Erythroblast (primary cell): ENCODE results near the gene FBXL19.

Experiments used
- DNase-seq, 2 experiments: peaks; one replicate each; lab custom pipeline; 2025; lab: John Stamatoyannopoulos, UW
- GATA1 ChIP-seq: IDR thresholded peaks from 2 replicates; pipeline ENCODE4 v1.6.1; 2011; ENCODE audit warnings: low read depth, mild to moderate bottlenecking, control low read depth, low read length, moderate library complexity
- POLR2A ChIP-seq: IDR thresholded peaks from 2 replicates; pipeline ENCODE4 v1.6.1; 2011; ENCODE audit warnings: mild to moderate bottlenecking, low read length

The FBXL19 gene, protein sequence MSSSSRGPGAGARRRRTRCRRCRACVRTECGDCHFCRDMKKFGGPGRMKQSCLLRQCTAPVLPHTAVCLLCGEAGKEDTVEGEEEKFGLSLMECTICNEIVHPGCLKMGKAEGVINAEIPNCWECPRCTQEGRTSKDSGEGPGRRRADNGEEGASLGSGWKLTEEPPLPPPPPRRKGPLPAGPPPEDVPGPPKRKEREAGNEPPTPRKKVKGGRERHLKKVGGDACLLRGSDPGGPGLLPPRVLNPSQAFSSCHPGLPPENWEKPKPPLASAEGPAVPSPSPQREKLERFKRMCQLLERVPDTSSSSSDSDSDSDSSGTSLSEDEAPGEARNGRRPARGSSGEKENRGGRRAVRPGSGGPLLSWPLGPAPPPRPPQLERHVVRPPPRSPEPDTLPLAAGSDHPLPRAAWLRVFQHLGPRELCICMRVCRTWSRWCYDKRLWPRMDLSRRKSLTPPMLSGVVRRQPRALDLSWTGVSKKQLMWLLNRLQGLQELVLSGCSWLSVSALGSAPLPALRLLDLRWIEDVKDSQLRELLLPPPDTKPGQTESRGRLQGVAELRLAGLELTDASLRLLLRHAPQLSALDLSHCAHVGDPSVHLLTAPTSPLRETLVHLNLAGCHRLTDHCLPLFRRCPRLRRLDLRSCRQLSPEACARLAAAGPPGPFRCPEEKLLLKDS

DNA sequence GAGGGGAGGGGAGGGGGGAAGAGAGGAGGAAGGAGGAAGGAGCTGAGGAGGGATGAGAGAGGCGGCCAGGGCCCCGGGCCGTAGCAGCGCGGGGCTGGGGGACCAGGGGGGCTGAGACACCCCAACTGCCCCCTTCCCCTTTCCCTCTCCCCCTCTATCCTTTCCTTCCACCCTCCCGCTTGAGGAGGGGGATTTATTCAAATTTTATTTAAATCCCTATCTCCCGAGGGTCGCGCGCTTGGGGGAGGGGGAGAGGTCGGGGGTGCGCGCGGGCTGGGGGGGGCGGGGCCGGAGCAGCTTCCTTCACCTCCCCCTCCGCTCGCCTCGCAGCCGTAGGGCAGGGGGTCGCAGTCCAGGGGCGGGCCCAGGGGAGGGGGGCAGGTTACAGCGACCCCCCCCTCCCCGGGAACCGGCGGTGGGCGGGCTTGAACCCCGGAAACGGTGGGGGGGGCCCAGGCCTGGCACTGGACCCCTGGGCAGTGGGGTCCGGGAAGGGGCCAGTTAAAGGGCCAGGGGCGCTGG, at the start of gene FBXL19:
Gene FBXL19 (plus strand): TSS at position 19 of the 522 bp plus-strand sequence. CDS start 2,183 bp downstream, outside the sequence.
- TF ChIP-seq GATA1: no peak
- TF ChIP-seq POLR2A: no peak
- DNase-seq: no peak

DNA sequence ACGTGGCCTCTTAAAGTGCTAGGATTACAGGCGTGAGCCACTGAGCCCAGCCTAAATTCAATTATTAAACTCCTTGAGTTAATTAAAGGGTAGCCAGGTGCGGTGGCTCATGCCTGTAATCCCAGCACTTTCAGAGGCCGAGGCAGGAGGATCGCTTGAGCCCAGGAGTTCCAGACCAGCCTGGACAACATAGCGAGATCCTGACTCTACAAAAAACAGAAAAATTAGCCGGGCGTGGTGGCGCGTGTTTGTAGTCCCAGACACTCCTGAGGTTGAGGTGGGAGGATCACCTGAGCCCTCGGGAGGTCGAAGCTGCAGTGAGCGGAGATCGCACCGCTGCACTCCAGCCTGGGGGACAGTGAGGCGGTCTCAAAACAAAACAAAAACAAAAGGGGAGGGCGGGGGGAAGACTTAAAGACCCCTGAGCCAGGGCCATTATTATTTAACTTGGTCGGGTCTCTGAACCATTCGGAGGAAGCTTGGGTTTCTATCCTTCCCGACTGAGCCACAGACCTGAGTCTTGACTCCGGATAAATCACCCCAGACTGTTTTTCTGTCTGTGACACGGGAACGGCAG, 49.0 kb upstream of the FBXL19 start:
- no peak for DNase-seq
- TF ChIP-seq POLR2A: no peak
- no peak for TF ChIP-seq GATA1

DNA sequence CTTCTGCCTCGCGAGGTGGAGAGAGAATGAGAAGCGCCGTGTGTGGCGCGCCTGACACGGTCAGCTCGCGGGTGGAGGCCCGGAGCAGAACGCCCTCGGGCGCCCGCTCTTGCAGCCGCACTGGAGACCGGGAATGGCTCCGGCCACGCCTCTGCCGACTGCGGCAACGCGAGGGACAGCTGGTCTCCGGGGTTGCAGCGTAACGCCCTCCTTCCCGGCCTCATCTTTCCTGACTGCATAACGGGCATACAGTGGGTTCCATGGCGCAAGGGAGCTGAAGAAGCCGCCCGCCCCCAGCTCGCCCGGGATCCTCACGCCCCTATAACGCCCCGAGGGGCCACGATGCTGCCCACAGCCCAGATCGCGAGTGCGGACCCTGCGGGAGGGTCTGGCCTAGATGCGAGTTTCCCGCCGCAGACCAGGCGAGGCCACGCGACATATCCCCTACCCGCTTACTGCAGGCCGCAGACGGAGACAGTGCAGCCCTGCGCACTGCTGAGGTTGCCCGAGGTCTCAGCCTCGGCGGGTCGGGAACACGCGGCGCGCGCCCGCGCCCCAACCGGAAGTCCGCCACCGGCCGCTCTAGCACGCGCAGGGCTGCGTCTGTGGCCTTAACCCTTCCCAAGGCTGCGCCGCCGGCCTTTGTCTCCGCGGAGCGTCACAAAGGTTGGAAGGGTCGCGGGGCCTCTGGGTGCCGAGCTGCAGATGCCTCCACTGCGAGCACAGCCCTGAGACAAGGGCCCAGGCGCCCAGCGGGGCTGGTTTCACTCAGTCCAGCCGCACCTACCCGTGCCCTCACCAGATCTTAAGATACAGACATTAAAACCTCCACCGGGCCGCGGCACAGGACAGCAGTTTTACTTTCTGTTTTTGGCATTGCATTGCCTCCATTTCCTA, 48.3 kb upstream of the FBXL19 start:
- TF ChIP-seq GATA1: no peak
- TF ChIP-seq POLR2A: peak; percentile 95
- peak; percentile 91 to 92 for DNase-seq

DNA sequence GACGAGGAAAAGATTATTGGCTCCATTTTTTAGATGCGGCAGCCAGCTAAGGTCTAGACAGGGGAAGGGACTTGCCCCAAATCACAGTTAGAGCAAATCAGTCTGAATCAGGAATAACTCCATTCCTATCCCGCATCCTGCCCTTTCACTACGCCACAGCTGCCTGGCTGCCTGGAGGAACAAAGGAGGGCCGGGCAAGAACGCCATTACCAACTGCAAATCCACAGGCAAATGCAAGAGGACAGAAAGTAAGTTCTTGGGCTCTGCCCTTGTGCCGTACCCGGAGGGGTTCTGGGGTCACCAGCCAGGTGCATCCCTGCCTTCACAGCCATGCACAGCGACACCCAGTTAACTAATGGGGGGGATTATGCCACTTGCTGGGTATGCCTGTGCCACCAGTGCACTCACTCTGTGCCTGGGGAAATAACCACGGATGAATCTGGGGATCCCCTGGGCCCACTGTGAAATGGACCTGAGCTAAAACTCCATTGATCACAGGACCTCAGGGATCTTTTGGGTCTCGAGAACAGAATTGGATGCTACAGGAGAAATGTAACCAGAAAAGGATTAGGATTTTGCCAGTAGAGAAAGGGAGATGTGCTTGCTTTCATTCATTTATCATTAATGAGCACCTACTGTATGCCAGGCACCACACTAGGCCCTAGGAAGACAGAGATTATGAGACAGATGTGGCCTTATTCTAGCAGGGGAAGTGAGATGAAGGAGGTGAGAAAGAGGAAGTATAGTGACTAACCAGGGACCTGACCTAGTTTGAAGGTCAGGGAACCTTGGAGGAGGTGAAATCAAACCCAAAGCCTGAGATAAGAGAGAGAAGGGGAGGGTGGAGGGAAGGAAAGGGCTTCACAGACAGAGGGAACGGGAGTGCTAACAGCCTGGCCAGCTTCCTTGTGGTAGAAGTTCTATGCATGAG, 47.2 kb upstream of the FBXL19 start:
- TF ChIP-seq POLR2A: no peak
- TF ChIP-seq GATA1: no peak
- DNase-seq: no peak

DNA sequence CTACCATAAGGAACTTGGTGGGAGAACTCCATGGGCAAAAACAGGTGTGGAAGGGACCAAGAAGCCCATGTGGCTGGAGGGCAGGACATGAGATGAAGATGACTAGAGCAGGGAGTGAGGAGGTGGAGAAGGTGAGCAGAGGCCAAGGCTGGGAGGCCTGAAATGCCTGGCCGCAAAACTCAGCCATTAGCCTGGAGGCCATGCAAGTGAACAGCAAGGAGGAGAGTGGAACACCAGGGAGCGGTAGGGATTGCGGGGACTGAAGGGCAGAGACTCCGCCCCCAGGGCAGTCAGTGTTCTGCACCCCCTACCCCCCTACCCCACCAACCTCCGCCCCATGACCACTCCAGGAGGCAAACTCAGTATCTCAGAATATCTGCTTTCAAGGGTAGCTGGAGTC, 46.5 kb upstream of the FBXL19 start:
- DNase-seq: no peak
- TF ChIP-seq GATA1 (no peak), POLR2A (no peak)

DNA sequence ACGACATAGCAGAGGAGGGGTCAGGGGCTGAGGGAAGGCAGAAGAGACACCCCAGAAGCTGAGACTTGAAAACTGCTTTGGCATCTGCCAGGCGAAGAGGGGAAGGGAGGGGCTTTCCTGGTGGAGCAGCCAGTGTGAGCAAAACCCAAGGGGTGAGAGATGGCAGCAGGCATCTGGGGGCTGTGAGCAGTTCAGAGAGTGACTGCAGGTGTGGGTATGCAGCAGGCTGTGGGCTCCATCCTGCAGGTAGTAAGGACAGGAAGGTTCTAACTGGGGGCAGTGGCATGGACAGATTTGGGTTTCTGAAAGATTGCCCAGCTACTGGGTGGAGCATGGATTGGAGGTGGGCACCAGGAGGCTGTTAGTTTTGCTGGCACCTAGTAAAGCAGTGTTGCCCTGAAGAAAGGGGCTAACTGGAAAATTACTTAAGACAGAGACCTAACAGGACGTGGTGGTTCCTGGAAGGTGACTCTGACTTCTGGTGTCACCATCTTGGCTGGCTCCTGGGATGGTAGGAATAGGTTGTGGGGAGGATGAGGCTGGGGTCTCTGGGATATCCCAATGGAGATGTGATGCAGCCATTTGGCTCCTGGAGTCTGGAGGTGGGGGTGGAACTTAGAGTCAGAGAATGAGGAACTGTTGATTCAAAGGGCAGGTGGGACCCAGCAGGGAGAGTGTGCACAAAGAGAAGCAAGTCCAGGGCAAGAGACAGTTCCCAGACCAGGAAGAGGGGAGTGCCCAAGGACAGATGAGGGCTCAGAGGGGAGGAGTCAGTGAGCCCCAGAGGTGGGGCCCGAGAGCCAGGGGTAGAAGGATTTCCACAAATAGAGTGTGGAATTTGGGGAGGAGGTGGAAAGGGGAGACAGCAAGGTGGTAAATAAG, 40.7 kb upstream of the FBXL19 start:
- no peak for TF ChIP-seq POLR2A
- TF ChIP-seq GATA1: no peak
- no peak for DNase-seq

DNA sequence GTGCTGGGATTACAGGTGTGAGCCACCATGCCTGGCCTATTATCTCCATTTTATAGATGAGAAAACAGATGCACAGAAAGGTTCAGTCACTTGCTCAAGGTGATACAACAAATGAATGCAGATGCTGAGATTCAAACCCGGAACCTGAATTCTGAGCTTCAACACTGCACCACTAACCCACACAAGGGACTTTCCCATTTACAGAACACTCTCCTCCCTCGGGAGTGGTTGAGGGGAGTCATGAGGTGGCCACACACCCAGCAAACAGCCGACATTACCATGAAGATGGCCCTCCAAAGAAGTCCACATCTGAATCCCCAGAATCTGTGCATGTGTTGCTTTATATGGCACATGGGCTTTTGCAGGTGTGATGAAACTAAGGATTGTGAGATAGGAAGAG, 38.6 kb upstream of the FBXL19 start:
- TF ChIP-seq POLR2A: no peak
- no peak for TF ChIP-seq GATA1
- no peak for DNase-seq

DNA sequence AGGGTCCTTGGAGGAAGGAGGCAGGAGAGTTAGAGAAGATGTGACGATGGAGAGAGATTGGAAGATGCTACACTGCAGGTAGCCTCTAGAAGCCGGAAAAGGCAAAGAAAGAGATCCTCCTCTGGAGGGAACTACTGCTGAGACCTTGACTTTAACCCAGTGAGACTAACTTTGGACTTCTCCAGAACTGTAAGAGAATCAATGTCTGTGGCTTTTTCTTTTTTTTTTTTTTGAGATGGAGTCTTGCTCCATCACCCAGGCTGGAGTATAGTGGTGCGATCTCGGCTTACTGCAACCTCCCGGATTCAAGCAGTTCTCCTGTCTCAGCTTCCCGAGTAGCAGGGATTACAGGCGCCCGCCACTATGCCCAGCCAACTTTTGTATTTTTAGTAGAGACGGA, 38.2 kb upstream of the FBXL19 start:
- TF ChIP-seq GATA1 (no peak), POLR2A (no peak)
- no peak for DNase-seq

DNA sequence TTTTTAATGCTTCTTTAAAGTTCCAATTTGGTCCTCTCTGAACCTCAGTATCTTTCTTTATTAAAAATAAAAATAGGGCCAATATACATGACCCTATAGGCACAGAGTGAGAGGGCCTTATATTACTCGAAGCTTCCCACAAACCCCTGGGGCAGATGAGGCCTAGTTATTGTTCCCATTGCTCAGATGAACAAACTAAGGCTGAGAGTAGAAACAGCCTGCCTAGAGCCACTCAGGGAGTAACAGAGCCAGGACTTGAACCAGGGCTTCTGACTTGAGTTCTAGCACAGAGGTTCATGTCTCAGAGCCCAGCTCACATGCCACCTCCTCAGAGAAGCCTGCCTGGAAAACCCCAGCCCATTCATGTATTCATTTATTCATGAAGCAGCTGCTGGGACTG, 37.2 kb upstream of the FBXL19 start:
- TF ChIP-seq GATA1: no peak
- no peak for TF ChIP-seq POLR2A
- DNase-seq: no peak

DNA sequence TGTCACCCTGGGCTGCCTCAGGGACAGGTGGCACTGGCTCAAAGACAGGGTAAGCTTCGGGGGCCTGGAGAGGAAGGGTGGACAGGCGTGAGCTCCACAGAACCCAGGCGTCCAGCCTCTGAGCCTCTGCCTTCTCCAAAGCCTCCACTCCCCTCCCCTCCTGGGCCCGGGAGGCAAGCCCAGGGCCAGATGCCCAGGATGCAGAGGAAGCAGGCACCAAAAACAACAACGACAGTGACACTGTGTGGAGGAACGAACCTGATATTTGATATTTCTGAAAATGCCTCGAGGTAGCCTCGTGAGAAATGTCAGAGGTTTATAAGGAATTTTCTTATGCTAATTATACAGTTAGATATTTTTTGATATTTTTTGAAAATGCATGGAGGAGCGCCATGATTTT, 35.4 kb upstream of the FBXL19 start:
- no peak for DNase-seq
- no peak for TF ChIP-seq GATA1
- TF ChIP-seq POLR2A: no peak

DNA sequence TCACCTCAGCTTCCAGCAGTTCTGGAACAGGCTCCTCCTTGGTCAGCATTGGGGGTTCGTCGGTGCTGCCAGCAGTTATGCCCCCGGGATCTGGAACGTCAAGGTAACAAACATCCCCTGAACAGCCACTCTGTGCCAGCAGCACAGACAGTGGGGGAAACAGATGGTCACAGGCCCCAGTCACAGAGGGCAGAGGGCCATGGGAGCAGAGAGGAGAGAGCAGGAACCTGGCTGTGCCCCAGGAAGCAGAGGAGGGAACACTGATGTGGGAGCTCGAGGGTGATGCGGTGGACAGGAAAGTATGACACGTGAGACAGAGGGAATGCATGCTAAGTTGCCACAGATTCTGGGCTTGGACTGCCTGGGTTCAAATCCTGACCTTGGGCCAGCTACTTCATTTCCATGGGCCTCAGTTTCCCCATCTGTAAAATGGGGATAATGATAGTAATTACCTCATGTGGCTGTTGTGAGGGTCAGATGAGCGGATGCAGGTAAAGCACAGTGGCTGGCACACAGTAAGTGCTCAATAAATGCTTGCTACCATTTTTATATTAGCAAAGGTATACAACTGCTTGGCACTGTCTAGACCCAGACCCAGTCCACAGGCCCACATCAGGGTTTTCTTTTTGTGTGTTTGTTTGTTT, 34.4 kb upstream of the FBXL19 start:
- no peak for DNase-seq
- TF ChIP-seq POLR2A: no peak
- no peak for TF ChIP-seq GATA1
